ENCODE results near the gene GPX6.

- TF ChIP-seq POLR2A (IDR thresholded peaks at IDR 0.05) (no peak), CTCF (IDR thresholded peaks at IDR 0.05) (no peak)
Measured at GRCh38 chr6:28523241-28523622, 7.6 kb upstream of the GPX6 start.

Measured in right lobe of liver (tissue), 4 donors.